AG10803 (cell line): ENCODE results near the gene NLRP9.
A peak's percentile ranks its signal among the peaks of the same experiment; 100 is the strongest.

Experiments used
- DNase-seq: peaks from one replicate; pipeline ENCODE4 v3.0.0; 2010; ENCODE audit warnings: low read depth
- H3K4me3 ChIP-seq: 2 replicates; pipeline ENCODE4 v1.5.1; 2011; ENCODE audit warnings: mild to moderate bottlenecking, low read length, control low read depth
- CTCF ChIP-seq: conservative IDR thresholded peaks from 2 replicates; pipeline ENCODE4 v1.5.1; 2011; ENCODE audit warnings: mild to moderate bottlenecking, low read length, control low read depth, inconsistent platforms

NLRP9 gene

GRCh38 chr19:55686311-55687050 lies 51.7 kb downstream of the NLRP9 start:
- TF ChIP-seq CTCF: no peak
- H3K4me3 ChIP-seq: no peak overlapping the region
- no peak for DNase-seq

- H3K4me3 ChIP-seq: no peak overlapping the region
- TF ChIP-seq CTCF: no peak
- DNase-seq: no peak
These were observed 52.4 kb downstream of the NLRP9 start for GRCh38 chr19:55685776-55686175.

- H3K4me3 ChIP-seq: no peak overlapping the region
- no peak for TF ChIP-seq CTCF
- no peak for DNase-seq
These were observed 53.1 kb downstream of the NLRP9 start for GRCh38 chr19:55684946-55685681.

- no peak for DNase-seq
These were observed 54.5 kb downstream of the NLRP9 start for GRCh38 chr19:55683449-55684261.

GRCh38 chr19:55681131-55682092 lies 56.8 kb downstream of the NLRP9 start:
- peak; percentile 15 for DNase-seq
- TF ChIP-seq CTCF: no peak
- no peak overlapping the region for H3K4me3 ChIP-seq

More at GRCh38 chr19:55683449-55684261, 54.5 kb downstream of the NLRP9 start:
- no peak overlapping the region for H3K4me3 ChIP-seq
- TF ChIP-seq CTCF: no peak
